Gastrocnemius medialis (tissue), 4 donors: ENCODE measurements around the gene METTL16. TPM values are rescaled to one million over a fixed set of nuclear protein-coding genes. Genes with fewer than 3 reads are reported as not detected.

Source experiments
- ATAC-seq, 2 donors: fragments of 150-250 bp; one replicate each; pipeline ENCODE4 v1.9.1; 2016
- DNase-seq, 2 donors: peaks; one replicate each; pipeline ENCODE4 v3.0.0-alpha.2; 2019
- H3K27ac ChIP-seq, 4 donors: fragments of 200-600 bp; sonication (generic); 1 replicate in 1 of 4; 2 replicates in 3 of 4; pipeline ENCODE4 v1.5.1; 2016 to 2018; ENCODE audit warnings: mild to moderate bottlenecking in 2 of 4, moderate library complexity in 1 of 4
- H3K27me3 ChIP-seq, 3 donors: fragments of 200-600 bp; sonication (generic) in 2 of 3; 1 replicate in 1 of 3; 2 replicates in 2 of 3; pipeline versions ENCODE4 v1.5.1 to v1.6.0; 2016 to 2019; ENCODE audit warnings: mild to moderate bottlenecking in 1 of 3, moderate library complexity in 1 of 3
- H3K36me3 ChIP-seq, 2 donors: fragments of 200-600 bp; sonication (generic) in 1 of 2; one replicate each; pipeline ENCODE4 v1.5.1; 2017 to 2018
- H3K4me1 ChIP-seq, 2 donors: fragments of 200-600 bp; sonication (generic) in 1 of 2; one replicate each; pipeline ENCODE4 v1.5.1; 2016 to 2017; ENCODE audit warnings: mild to moderate bottlenecking in 2 of 2
- H3K4me3 ChIP-seq, 4 donors: fragments of 200-600 bp; sonication (generic) in 3 of 4; 1 replicate in 1 of 4; 2 replicates in 3 of 4; pipeline ENCODE4 v1.5.1; 2016 to 2019; ENCODE audit warnings: mild to moderate bottlenecking in 2 of 4
- H3K9me3 ChIP-seq, 3 donors: fragments of 200-600 bp; sonication (generic) in 2 of 3; 1 replicate in 1 of 3; 2 replicates in 2 of 3; pipeline ENCODE4 v1.5.1; 2016 to 2019
- POLR2A ChIP-seq, 2 donors: fragments of 450-650 bp; IDR thresholded peaks; one replicate each; pipeline ENCODE4 v1.6.1; 2017; ENCODE audit warnings: antibody characterized with exemption in 2 of 2, mild to moderate bottlenecking in 2 of 2, moderate library complexity in 2 of 2
- in situ Hi-C, 4 donors: fragments of 200-750 bp; cut with MboI; loops; one replicate each; pipeline versions ENCODE4 v1.15.0 to v1.8.0; 2017; ENCODE audit warnings: low sequenced_read_pairs in 4 of 4
- intact Hi-C: fragments of 100-400 bp; cut with DNase I; formaldehyde crosslinking; loops from one replicate; pipeline ENCODE4 v1.15.1; 2023; ENCODE audit warnings: low total_unique reads
- total RNA-seq, 4 donors: library from RNA; depleted of rRNA; stranded (reverse); fragments of >200 nt; gene quantifications; one replicate each; pipeline versions ENCODE4 v1.1.0 to v1.2.3, GENCODE V29; 2016
- TF ChIP-seq, protein P1 (sequence below), 5 experiments: fragments of 450-650 bp in 3 of 5; fragments of 200-600 bp in 2 of 5; sonication (generic) in 2 of 5; IDR thresholded peaks in 4 of 5; conservative IDR thresholded peaks in 1 of 5; 1 replicate in 4 of 5; 2 replicates in 1 of 5; pipeline ENCODE4 v1.5.1; 2016 to 2019; ENCODE audit warnings: antibody characterized with exemption in 5 of 5, mild to moderate bottlenecking in 3 of 5, moderate library complexity in 3 of 5

METTL16 gene, protein sequence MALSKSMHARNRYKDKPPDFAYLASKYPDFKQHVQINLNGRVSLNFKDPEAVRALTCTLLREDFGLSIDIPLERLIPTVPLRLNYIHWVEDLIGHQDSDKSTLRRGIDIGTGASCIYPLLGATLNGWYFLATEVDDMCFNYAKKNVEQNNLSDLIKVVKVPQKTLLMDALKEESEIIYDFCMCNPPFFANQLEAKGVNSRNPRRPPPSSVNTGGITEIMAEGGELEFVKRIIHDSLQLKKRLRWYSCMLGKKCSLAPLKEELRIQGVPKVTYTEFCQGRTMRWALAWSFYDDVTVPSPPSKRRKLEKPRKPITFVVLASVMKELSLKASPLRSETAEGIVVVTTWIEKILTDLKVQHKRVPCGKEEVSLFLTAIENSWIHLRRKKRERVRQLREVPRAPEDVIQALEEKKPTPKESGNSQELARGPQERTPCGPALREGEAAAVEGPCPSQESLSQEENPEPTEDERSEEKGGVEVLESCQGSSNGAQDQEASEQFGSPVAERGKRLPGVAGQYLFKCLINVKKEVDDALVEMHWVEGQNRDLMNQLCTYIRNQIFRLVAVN
- 10 to 100 TPM; 18.2 to 59.7 (median 25.4) TPM for total RNA-seq

DNA sequence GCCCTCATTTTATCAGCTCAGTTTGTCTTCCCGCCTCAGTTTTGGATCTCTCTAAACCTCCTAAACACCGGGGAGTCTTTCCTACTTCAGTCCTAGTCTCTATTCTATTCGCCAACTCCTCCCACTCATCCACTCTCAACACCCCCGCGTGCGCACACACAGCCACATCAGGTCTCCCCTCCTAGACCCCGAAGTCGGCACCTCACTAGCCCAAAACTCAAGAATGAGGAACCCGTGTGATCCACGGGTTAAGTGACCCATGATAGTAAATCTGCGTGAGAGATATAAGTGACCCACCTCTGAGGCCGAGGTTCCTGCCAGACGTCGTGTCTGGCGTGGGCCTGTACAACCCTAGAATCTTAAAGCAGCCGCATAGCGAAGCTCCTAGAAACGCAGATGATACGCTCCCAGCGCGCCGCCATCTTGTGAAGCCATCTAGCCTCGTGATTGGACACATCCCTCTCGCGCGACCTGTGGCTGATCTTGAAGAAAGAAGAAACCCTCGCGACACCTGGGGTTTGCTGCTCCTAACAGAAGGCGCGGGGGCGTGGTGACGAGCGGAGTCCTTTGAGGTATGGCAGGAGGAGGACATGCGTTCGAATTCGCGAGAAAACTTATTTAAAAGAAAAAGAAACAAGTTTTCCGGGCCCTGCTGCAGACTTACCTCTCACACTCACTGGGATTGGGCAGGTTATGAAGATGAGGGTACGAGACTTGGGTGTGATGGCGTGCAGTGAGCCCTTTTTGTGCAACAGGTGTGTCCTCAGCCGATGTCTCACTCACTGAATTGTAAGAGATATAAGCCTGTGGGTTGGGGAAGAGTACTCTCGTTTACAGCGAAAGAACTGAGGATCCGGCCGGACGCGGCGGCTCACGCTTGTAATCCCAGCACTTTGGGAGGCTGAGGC lies at the start of gene METTL16:
TSS of gene METTL16 (minus strand) at position 427 of the 908 bp plus-strand sequence. CDS start 9,557 bp downstream, outside the sequence.
- intact Hi-C loops (loop anchor here (1.0 to 5.0 kb wide), 2 partner anchors 82 to 196 kb away; partner anchors contain the start of gene PAFAH1B1), in situ Hi-C loops (loop anchor here in 1 of 4 donors (10.0 kb wide), 1 partner anchor 163 kb away; no protein-coding TSS in a partner anchor)

DNA sequence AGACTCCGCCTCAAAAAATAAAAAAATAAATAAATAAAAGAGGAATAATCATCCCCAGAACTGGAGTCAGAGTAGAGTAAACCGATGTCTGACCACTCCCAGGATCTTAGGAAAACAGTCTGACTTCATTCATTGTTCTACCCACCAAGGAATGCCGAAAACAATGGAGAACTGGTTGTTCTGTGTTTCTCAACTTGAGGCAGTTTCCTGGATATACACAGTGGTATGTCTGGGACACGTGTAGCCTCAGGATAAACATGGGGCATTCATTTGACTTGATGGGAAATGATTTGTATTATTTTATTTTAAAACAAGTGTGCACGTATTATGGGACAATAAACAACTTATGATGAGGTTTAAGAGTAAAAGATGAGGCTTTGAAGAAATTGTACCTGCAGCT lies 49.0 kb upstream of the METTL16 start:
- Histone ChIP-seq H3K36me3 (no peaks in the 10 kb centered on the region), H3K4me1 (no peaks in the 10 kb centered on the region), H3K9me3 (no peaks in the 10 kb centered on the region), H3K27me3 (no peaks in the 10 kb centered on the region), H3K27ac (no peak overlapping the region), H3K4me3 (no peak overlapping the region)
- in situ Hi-C loops (no loop called here), intact Hi-C loops (no loop called here)
- DNase-seq (no peak), ATAC-seq (no peak)
- TF ChIP-seq, protein P1, sequence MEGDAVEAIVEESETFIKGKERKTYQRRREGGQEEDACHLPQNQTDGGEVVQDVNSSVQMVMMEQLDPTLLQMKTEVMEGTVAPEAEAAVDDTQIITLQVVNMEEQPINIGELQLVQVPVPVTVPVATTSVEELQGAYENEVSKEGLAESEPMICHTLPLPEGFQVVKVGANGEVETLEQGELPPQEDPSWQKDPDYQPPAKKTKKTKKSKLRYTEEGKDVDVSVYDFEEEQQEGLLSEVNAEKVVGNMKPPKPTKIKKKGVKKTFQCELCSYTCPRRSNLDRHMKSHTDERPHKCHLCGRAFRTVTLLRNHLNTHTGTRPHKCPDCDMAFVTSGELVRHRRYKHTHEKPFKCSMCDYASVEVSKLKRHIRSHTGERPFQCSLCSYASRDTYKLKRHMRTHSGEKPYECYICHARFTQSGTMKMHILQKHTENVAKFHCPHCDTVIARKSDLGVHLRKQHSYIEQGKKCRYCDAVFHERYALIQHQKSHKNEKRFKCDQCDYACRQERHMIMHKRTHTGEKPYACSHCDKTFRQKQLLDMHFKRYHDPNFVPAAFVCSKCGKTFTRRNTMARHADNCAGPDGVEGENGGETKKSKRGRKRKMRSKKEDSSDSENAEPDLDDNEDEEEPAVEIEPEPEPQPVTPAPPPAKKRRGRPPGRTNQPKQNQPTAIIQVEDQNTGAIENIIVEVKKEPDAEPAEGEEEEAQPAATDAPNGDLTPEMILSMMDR (IDR thresholded peaks at IDR 0.05 in 4 of 5, conservative IDR thresholded peaks at IDR 0.05 in 1 of 5): no peak
- no peak for TF ChIP-seq POLR2A (IDR thresholded peaks at IDR 0.05)

More for the DNA sequence above, at the start of gene METTL16:
- H3K4me1 ChIP-seq: peaks cover 18 to 26% of the 10 kb centered on the region in 2 donors
- H3K36me3 ChIP-seq: no peaks in the 10 kb centered on the region
- no peaks in the 10 kb centered on the region for H3K9me3 ChIP-seq
- peak within 1 kb of the TSS; percentile 86 to 88 (median 88) for H3K27ac ChIP-seq
- no peaks in the 10 kb centered on the region for H3K27me3 ChIP-seq
- peak; percentile 59 to 68 for TF ChIP-seq POLR2A (IDR thresholded peaks at IDR 0.05)
- TF ChIP-seq, protein P1 (IDR thresholded peaks at IDR 0.05 in 4 of 5, conservative IDR thresholded peaks at IDR 0.05 in 1 of 5): no peak
- peak within 1 kb of the TSS; percentile 66 to 81 (median 74) for H3K4me3 ChIP-seq
- DNase-seq: peak; percentile 95 to 96
- ATAC-seq: peak; percentile 100

DNA sequence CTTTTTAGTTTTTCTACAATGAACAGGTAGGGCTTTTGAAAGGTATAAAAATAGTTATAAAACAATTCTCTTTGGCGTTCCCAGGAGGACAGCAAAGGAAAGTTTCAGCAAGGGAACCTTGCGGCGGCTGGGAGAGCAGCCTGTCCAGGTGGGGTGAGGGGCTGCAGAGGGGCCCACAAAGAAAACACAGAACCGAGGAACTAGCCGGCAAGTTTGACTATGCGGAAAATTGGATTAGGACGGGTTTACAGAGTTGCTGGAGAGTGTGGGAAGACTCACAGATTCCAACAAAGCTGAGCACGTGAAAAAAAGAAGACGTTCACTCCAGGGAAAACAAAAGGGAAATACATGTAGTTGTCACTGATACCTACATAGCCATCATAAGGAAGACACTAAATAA lies 40.2 kb upstream of the METTL16 start:
- intact Hi-C loops (no loop called here), in situ Hi-C loops (no loop called here)
- ATAC-seq (no peak), DNase-seq (no peak)
- no peak for TF ChIP-seq POLR2A (IDR thresholded peaks at IDR 0.05)
- TF ChIP-seq, protein P1 (IDR thresholded peaks at IDR 0.05 in 4 of 5, conservative IDR thresholded peaks at IDR 0.05 in 1 of 5): no peak
- Histone ChIP-seq H3K4me3 (no peak overlapping the region), H3K27me3 (peaks cover 7 to 15% (median 8%) of the 10 kb centered on the region in 3 donors), H3K36me3 (no peaks in the 10 kb centered on the region), H3K27ac (no peak overlapping the region), H3K9me3 (no peaks in the 10 kb centered on the region), H3K4me1 (no peaks in the 10 kb centered on the region)

DNA sequence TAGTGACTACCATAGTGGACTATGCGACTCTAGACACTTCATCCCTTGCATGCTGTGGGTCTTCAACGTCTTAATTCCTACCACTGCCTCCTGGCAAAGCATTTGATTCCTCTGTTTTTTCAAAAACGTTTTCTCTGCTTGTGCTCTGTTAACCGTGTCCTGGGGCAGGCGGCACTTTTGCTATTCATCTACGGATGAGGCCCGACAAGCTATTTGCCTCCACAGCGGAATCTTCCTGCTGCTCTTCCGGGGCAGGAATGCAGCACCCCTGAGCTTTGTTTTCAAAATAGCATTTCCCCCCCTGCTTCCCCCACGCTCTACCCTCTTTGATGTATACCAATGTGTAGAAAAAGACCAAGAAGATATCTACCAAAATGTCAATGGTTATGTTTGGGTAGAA lies 39.8 kb upstream of the METTL16 start:
- DNase-seq: no peak
- TF ChIP-seq, protein P1 (IDR thresholded peaks at IDR 0.05 in 4 of 5, conservative IDR thresholded peaks at IDR 0.05 in 1 of 5): no peak
- no peak for TF ChIP-seq POLR2A (IDR thresholded peaks at IDR 0.05)
- no peak overlapping the region for H3K27ac ChIP-seq
- no peaks in the 10 kb centered on the region for H3K36me3 ChIP-seq
- no peaks in the 10 kb centered on the region for H3K9me3 ChIP-seq
- no peak for ATAC-seq
- peaks cover 7 to 15% (median 8%) of the 10 kb centered on the region in 3 donors for H3K27me3 ChIP-seq
- in situ Hi-C loops (no loop called here), intact Hi-C loops (no loop called here)
- H3K4me1 ChIP-seq: no peaks in the 10 kb centered on the region
- H3K4me3 ChIP-seq: no peak overlapping the region
